ENCODE data around the gene KIAA1958.

GRCh38 chr9:112621018-112621655 lies 134.5 kb downstream of the KIAA1958 start:
- TF ChIP-seq CEBPZ (IDR thresholded peaks at IDR 0.05; ENCODE audit: low read depth, low read length) (no peak), YBX1 (IDR thresholded peaks at IDR 0.05) (no peak)

All from GM12878 (cell line).